K562 (cell line): ENCODE measurements around the gene PSORS1C1. TPM values are rescaled to one million over a fixed set of nuclear protein-coding genes. Genes with fewer than 3 reads are reported as not detected.
"Not testable (repeated sequence)": the region's sequence is repeated elsewhere in the genome, so short reads cannot be mapped to it uniquely, and the experiment has no call there.

Source experiments
- ATAC-seq: fragments of 200-7000 bp; cut with Tn5 transposase; 3 replicates; pipeline ENCODE4 v1.9.1; 2020; ENCODE audit warnings: moderate library complexity
- BruUV-seq: library from RNA; stranded (reverse); fragments of 400-500 nt; replicated peaks from 2 replicates; lab custom pipeline; 2021; lab: Mats Ljungman, UMichigan
- CTCF ChIA-PET: fragments of 300-600 bp; formaldehyde crosslinking; extraction: SDS; loops from one replicate; lab custom pipeline; 2021; ENCODE audit warnings: low intra/inter-chr PET ratio; lab: Yijun Ruan, JAX
- POLR2A ChIA-PET: fragments of 300-600, 350-650 bp; sonication (Branson Sonifier 250); formaldehyde crosslinking; extraction: SDS; loops from one replicate; lab custom pipeline; 2021; ENCODE audit warnings: antibody characterized with exemption, inconsistent platforms; lab: Yijun Ruan, JAX
- DNase-seq, 4 experiments: peaks; one replicate each; pipeline versions ENCODE4 v3.0.0 to v3.0.0-alpha.2; 2011 to 2018; ENCODE audit warnings: low spot score in 3 of 4, mixed read lengths in 3 of 4; ENCODE audit errors: extremely low read depth in 1 of 4
- FAIRE-seq: peaks from 2 replicates; lab custom pipeline; 2011; peaks lifted over from hg19 to GRCh38; lab: Jason Lieb, UNC
- H2AFZ ChIP-seq: 2 replicates; pipeline ENCODE4 v1.6.0; 2011; ENCODE audit warnings: low read depth, low read length, control low read depth, inconsistent platforms
- H3K27ac ChIP-seq: fragments of 200-600 bp; 3 replicates; pipeline ENCODE4 v1.8.0; 2011; ENCODE audit warnings: low read depth, mild to moderate bottlenecking, control low read depth, inconsistent platforms, low read length, moderate library complexity, mixed read lengths; ENCODE audit errors: extremely low read depth
- H3K27me3 ChIP-seq, 2 experiments: fragments of 300-600 bp in 1 of 2; 2 replicates in 1 of 2; 3 replicates in 1 of 2; pipeline versions ENCODE4 v1.6.0 to v1.8.0; 2011; ENCODE audit warnings: inconsistent platforms in 2 of 2, low read length in 2 of 2, mild to moderate bottlenecking in 1 of 2, mixed read lengths in 1 of 2, moderate library complexity in 1 of 2; ENCODE audit not compliant: control insufficient read depth in 2 of 2, insufficient read depth in 2 of 2
- H3K36me3 ChIP-seq: fragments of 300-600 bp; 3 replicates; pipeline ENCODE4 v1.8.0; 2011; ENCODE audit warnings: mild to moderate bottlenecking, low read length, inconsistent platforms; ENCODE audit not compliant: control insufficient read depth, insufficient read depth
- H3K4me1 ChIP-seq, 2 experiments: fragments of 200-600 bp in 1 of 2; replicated peaks in 1 of 2; 2 replicates in 1 of 2; 3 replicates in 1 of 2; pipeline versions ENCODE4 v1.5.1 to v1.8.0; 2011; ENCODE audit warnings: inconsistent platforms in 2 of 2, low read length in 2 of 2, mild to moderate bottlenecking in 1 of 2, mixed read lengths in 1 of 2, moderate library complexity in 1 of 2; ENCODE audit not compliant: control insufficient read depth in 2 of 2, insufficient read depth in 2 of 2
- H3K4me2 ChIP-seq: 2 replicates; pipeline ENCODE4 v1.6.1; 2011; ENCODE audit warnings: low read length, control low read depth, inconsistent platforms, mixed read lengths; ENCODE audit not compliant: insufficient read depth
- H3K4me3 ChIP-seq: fragments of 200-600 bp; sonication (generic), shearing (Covaris generic); 2 replicates; pipeline ENCODE4 v1.5.1; 2016; ENCODE audit warnings: control low read depth, inconsistent platforms
- H3K79me2 ChIP-seq: fragments of 200-600 bp; 3 replicates; pipeline ENCODE4 v1.8.0; 2011; ENCODE audit warnings: low read length, inconsistent platforms; ENCODE audit not compliant: control insufficient read depth, insufficient read depth
- H3K9ac ChIP-seq, 2 experiments: 2 replicates each; pipeline versions ENCODE4 v1.6.0 to v1.6.1; 2011; ENCODE audit warnings: low read depth in 2 of 2, low read length in 2 of 2, control low read depth in 1 of 2, inconsistent platforms in 1 of 2, mild to moderate bottlenecking in 1 of 2, mixed read lengths in 1 of 2; ENCODE audit not compliant: insufficient read depth in 1 of 2
- H3K9me1 ChIP-seq: one replicate; pipeline ENCODE4 v1.6.0; 2011; ENCODE audit warnings: inconsistent platforms, mild to moderate bottlenecking, low read length, moderate library complexity; ENCODE audit not compliant: control insufficient read depth, insufficient read depth
- H3K9me3 ChIP-seq: replicated peaks from 2 replicates; pipeline ENCODE4 v1.5.1; 2011; ENCODE audit warnings: low read depth, low read length, inconsistent platforms; ENCODE audit not compliant: control insufficient read depth, insufficient read depth
- H4K20me1 ChIP-seq: replicated peaks from 2 replicates; pipeline ENCODE4 v1.6.1; 2011; ENCODE audit warnings: low read length, inconsistent platforms, mixed read lengths; ENCODE audit not compliant: control insufficient read depth, insufficient read depth
- PCBP1 ChIP-seq: fragments of 200-400 bp; formaldehyde crosslinking; IDR thresholded peaks from 2 replicates; pipeline ENCODE4 v1.6.1; 2018; ENCODE audit warnings: mild to moderate bottlenecking, low read depth, low read length; ENCODE audit not compliant: poor library complexity, severe bottlenecking
- PCBP2 ChIP-seq: fragments of 200-400 bp; formaldehyde crosslinking; IDR thresholded peaks from 2 replicates; pipeline ENCODE4 v1.6.1; 2018; ENCODE audit warnings: low read length, low read depth, mild to moderate bottlenecking, moderate library complexity; ENCODE audit not compliant: poor library complexity, severe bottlenecking
- WGBS: fragments of 100-300 bp; shearing (Covaris generic); methylation state at CpG from one replicate; pipeline ENCODE4 v1.1.6; 2016; ENCODE audit warnings: low coverage, mixed read lengths; ENCODE audit not compliant: insufficient coverage; ENCODE audit errors: missing lambda C conversion rate; 5-methylcytosine and 5-hydroxymethylcytosine counted together
- in situ Hi-C: fragments of 300-500 bp; cut with MboI; formaldehyde crosslinking; loops from 4 replicates; pipeline ENCODE4 v1.15.0; 2018; ENCODE audit warnings: inconsistent platforms, mixed read lengths
- intact Hi-C: fragments of 100-400 bp; cut with micrococcal nuclease; formaldehyde crosslinking; loops from 2 replicates; pipeline ENCODE4 v1.14.2; 2022
- polyA plus RNA-seq, 8 experiments: library from polyadenylated mRNA; depleted of rRNA in 4 of 8; stranded (reverse) in 5 of 8; unstranded in 3 of 8; fragments of >200 nt; fragmentation: Nextera tagmentation in 2 of 8; fragmentation: Illumina TruSeq in 1 of 8; extraction: Ambion mirVana in 2 of 8; extraction: Trizol in 1 of 8; gene quantifications; 2 replicates each; pipeline versions ENCODE4 v1.2.1 to v1.2.3, GENCODE V29; 2011 to 2014; ENCODE audit warnings: inconsistent platforms in 1 of 8, missing spikeins in 1 of 8
- total RNA-seq, 7 experiments: library from RNA; depleted of rRNA in 6 of 7; stranded (reverse); fragments of >200 nt in 6 of 7; fragmentation: Illumina TruSeq in 2 of 7; extraction: Trizol in 2 of 7; gene quantifications; 2 replicates each; pipeline versions ENCODE4 v1.2.1 to v1.2.3, GENCODE V29; 2011 to 2021; ENCODE audit warnings: low replicate concordance in 1 of 7

PSORS1C1 gene
- total and polyA plus RNA-seq, 9 of the 15 experiments (the other 6 are each of a cell fraction or from before 2014, with no cell fraction given), result 0.11 TPM; not detected in 8

DNA sequence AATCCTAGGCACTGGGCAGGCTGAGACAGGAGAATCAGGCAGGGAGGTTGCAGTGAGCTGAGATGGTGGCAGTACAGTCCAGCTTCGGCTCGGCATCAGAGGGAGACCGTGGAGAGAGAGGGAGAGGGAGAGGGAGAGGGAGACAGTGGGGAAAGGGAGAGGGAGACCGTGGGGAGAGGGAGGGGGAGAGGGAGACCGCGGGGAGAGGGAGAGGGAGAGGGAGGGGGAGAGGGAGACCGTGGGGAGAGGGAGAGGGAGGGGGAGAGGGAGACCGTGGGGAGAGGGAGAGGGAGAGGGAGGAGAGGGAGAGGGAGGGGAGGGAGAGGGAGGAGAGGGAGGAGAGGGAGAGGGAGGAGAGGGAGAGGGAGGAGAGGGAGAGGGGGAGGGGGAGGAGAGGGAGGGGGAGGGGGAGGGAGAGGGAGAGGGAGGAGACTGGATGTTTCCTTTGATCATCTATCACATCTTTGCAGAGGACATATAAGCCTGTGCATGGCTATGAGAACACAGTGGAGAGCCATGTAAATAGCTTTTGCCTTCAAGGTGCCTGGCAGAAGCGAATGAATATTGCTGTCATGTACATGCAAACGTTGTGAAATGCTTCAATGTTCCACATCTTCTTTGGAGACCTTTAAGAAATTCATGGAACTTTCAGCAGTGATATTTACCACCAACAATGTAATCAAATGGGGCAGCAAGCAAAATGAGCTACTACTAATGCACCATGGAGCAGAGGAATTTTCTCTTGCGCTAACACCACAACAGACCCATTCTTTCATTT is 46.5 kb upstream of the PSORS1C1 start:
- H3K4me2 ChIP-seq, ATAC-seq, DNase-seq, H3K27ac ChIP-seq, H3K79me2 ChIP-seq, in situ Hi-C loops, FAIRE-seq, H3K36me3 ChIP-seq, H3K9me1 ChIP-seq, H2AFZ ChIP-seq, intact Hi-C loops, H3K9me3 ChIP-seq, H3K4me1 ChIP-seq, H3K4me3 ChIP-seq, H3K9ac ChIP-seq, BruUV-seq, H4K20me1 ChIP-seq: not testable (repeated sequence)
- peaks cover 0 to 13% of the 10 kb centered on the region in 2 experiments; a peak in 3 of 5 replicates for H3K27me3 ChIP-seq
- POLR2A ChIA-PET, result interaction anchor here (0.5 to 1.1 kb wide), 2 partner anchors 13 to 15 kb away, joined by 3 read pairs; no protein-coding TSS in a partner anchor
- CTCF ChIA-PET, result interaction anchor here (0.9 to 3.5 kb wide), 5 partner anchors 13 to 240 kb away, joined by 3 to 26 read pairs (median 4); no protein-coding TSS in a partner anchor
- TF ChIP-seq PCBP1 (peak; percentile 91), PCBP2 (peak; percentile 68)
- 62% methylated on average over 5 of the region's 11 CpGs for WGBS
